ENCODE data around the gene CDC42BPG. TPM values are rescaled to one million over a fixed set of nuclear protein-coding genes. Genes with fewer than 3 reads are reported as not detected.

Gene CDC42BPG
- total RNA-seq, 3 donors from 2014 or later, result 5.9 to 14.9 TPM; not detected in 1

GRCh38 chr11:64778473-64779298 is 65.8 kb downstream of the CDC42BPG start, which contains the start of gene SF1:
TSS of gene SF1 (minus strand) at chr11:64778542. CDS start at chr11:64778392, 150 bp downstream.
- peak; percentile 99 to 100 for DNase-seq (ENCODE audit: low spot score in 2 of 2)
- intact Hi-C loops (cut with DNase I; ENCODE audit: low total_unique reads), result loop anchor here (5.0 kb wide), 1 partner anchor 764 kb away; no protein-coding TSS in a partner anchor
- Histone ChIP-seq H3K4me1 (peaks cover 3 to 24% of the 10 kb centered on the region in 2 donors), H3K27me3 (no peaks in the 10 kb centered on the region), H3K4me3 (peak within 1 kb of the TSS; percentile 97 to 100 (median 98)), H3K36me3 (peaks cover 8% of the 10 kb centered on the region), H3K9me3 (no peaks in the 10 kb centered on the region), H3K27ac (peak within 1 kb of the TSS; percentile 99 to 100)
- TF ChIP-seq POLR2AphosphoS5 (IDR thresholded peaks at IDR 0.05), result peak; percentile 79 to 98 (median 94)
- TF ChIP-seq CTCF (IDR thresholded peaks at IDR 0.05), result peak in 1 of 3 donors; percentile 10
- TF ChIP-seq POLR2A (IDR thresholded peaks at IDR 0.05), result peak; percentile 90

- peaks cover 3 to 29% of the 10 kb centered on the region in 2 donors for H3K4me1 ChIP-seq
These were observed 66.3 kb downstream of the CDC42BPG start for GRCh38 chr11:64778223-64778472.

GRCh38 chr11:64777449-64778222 is 66.8 kb downstream of the CDC42BPG start:
- H3K4me3 ChIP-seq, result peak overlapping the region; percentile 97 to 100 (median 98)
- no peaks in the 10 kb centered on the region for H3K9me3 ChIP-seq
- peak; percentile 66 to 79 for DNase-seq (ENCODE audit: low spot score in 2 of 2)
- intact Hi-C loops (cut with DNase I; ENCODE audit: low total_unique reads), result loop anchor here (5.0 kb wide), 1 partner anchor 765 kb away; no protein-coding TSS in a partner anchor
- H3K27me3 ChIP-seq, result no peaks in the 10 kb centered on the region
- peak overlapping the region; percentile 99 to 100 for H3K27ac ChIP-seq
- TF ChIP-seq POLR2AphosphoS5 (IDR thresholded peaks at IDR 0.05) (peak in 1 of 3 donors; percentile 44), CTCF (IDR thresholded peaks at IDR 0.05) (no peak)
- H3K36me3 ChIP-seq, result peaks cover 8% of the 10 kb centered on the region
- H3K4me1 ChIP-seq, result peaks cover 3 to 29% of the 10 kb centered on the region in 2 donors

More at GRCh38 chr11:64778223-64778472, 66.3 kb downstream of the CDC42BPG start:
- no peak for DNase-seq (ENCODE audit: low spot score in 2 of 2)
- Histone ChIP-seq H3K4me3 (peak overlapping the region; percentile 97 to 100 (median 98)), H3K27me3 (no peaks in the 10 kb centered on the region), H3K27ac (peak overlapping the region; percentile 99 to 100), H3K36me3 (peaks cover 8% of the 10 kb centered on the region), H3K9me3 (no peaks in the 10 kb centered on the region)
- intact Hi-C loops (cut with DNase I; ENCODE audit: low total_unique reads), result loop anchor here (5.0 kb wide), 1 partner anchor 764 kb away; no protein-coding TSS in a partner anchor
- TF ChIP-seq CTCF (IDR thresholded peaks at IDR 0.05) (no peak), POLR2A (IDR thresholded peaks at IDR 0.05) (no peak), POLR2AphosphoS5 (IDR thresholded peaks at IDR 0.05) (no peak)

- Histone ChIP-seq H3K4me3 (peak overlapping the region; percentile 97 to 100 (median 98)), H3K27ac (peak overlapping the region; percentile 20 to 99), H3K36me3 (peaks cover 8% of the 10 kb centered on the region), H3K9me3 (no peaks in the 10 kb centered on the region), H3K27me3 (no peaks in the 10 kb centered on the region), H3K4me1 (peaks cover 3 to 29% of the 10 kb centered on the region in 2 donors)
- no peak for DNase-seq (ENCODE audit: low spot score in 2 of 2)
- TF ChIP-seq CTCF (IDR thresholded peaks at IDR 0.05) (no peak), POLR2AphosphoS5 (IDR thresholded peaks at IDR 0.05) (no peak)
- intact Hi-C loops (cut with DNase I; ENCODE audit: low total_unique reads), result loop anchor here (5.0 kb wide), 1 partner anchor 765 kb away; no protein-coding TSS in a partner anchor
These were observed 67.6 kb downstream of the CDC42BPG start for GRCh38 chr11:64776875-64777274.

Data from breast epithelium (tissue), 4 donors.